Measurements from ENCODE around the gene IL17F. TPM values are rescaled to one million over a fixed set of nuclear protein-coding genes. Genes with fewer than 3 reads are reported as not detected.

IL17F gene
- total RNA-seq: not detected

DNA sequence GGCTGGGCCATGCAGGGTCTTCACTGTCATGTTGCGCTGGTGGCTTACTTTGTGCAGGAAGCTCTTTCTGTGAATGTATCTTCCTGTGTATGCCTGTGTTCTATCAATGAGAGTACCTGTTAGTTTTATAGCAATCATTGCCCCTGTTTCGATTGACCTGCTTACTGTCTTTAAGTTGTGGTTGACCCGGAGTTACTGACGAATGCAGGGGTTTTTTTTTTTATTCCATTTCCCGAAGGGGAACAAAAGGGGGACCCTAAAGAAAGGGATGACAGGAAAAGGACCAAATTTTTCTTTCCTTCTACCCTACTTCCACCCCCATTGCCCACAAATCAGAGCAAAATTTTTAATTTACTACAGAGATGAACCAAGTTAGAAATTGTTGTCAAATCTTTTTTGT lies at the start of gene IL17F:
Gene IL17F, minus strand, starts transcription at position 101 of the 400 bp plus-strand sequence. Its CDS starts 71 bp downstream, at position 30.
- ATAC-seq (no peak), DNase-seq (no peak)
- ChIA-PET CTCF (no interaction called here), POLR2A (no interaction called here)
- H3K27ac Mint-ChIP-seq: no peak within 1 kb of the TSS
- H3K36me3 Mint-ChIP-seq (ENCODE audit: low read depth): no peaks in the 10 kb centered on the region
- peaks cover 55% of the 10 kb centered on the region for H3K27me3 Mint-ChIP-seq (ENCODE audit: low read depth)
- H3K4me1 Mint-ChIP-seq (ENCODE audit: low read depth): no peaks in the 10 kb centered on the region
- H3K9me3 Mint-ChIP-seq (ENCODE audit: insufficient read depth): no peaks in the 10 kb centered on the region
- H3K4me3 Mint-ChIP-seq: no peak within 1 kb of the TSS

DNA sequence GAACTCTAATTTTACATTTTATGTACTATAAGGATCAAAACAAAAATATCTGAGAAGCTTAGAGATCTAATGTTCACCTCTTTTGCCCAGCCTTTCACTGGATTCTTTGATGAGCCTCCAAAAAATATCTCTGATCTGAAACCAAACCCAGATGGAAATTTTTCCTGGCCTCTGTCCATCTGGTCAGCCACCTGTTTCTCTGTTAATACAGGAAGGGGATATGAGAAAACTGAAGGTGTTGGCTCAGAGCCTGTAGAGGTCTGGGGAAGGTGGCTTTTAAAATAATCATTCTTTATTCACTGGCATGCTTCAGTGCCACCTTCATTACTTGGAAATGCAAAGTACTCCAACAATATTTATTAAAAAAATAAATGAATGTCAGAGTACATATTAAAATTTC lies 48.8 kb upstream of the IL17F start:
- ATAC-seq: no peak
- Mint-ChIP-seq H3K4me3 (no peak overlapping the region), H3K9me3 (ENCODE audit: insufficient read depth) (no peaks in the 10 kb centered on the region), H3K27ac (no peak overlapping the region), H3K36me3 (ENCODE audit: low read depth) (peaks cover 6% of the 10 kb centered on the region), H3K27me3 (ENCODE audit: low read depth) (no peaks in the 10 kb centered on the region), H3K4me1 (ENCODE audit: low read depth) (peaks cover 18% of the 10 kb centered on the region)
- ChIA-PET POLR2A (interaction anchor here (0.7 kb wide), 1 partner anchor 70 kb away, joined by 3 read pairs; no protein-coding TSS in a partner anchor), CTCF (interaction anchor here (0.9 to 2.1 kb wide), 8 partner anchors 8 to 107 kb away, joined by 3 to 5 read pairs (median 3); partner anchors contain the start of genes MCM3 and PAQR8)
- DNase-seq: no peak

GRCh38 chr6:52288841-52289240 lies 44.5 kb upstream of the IL17F start:
- Mint-ChIP-seq H3K27ac (no peak overlapping the region), H3K36me3 (ENCODE audit: low read depth) (no peaks in the 10 kb centered on the region)

DNA sequence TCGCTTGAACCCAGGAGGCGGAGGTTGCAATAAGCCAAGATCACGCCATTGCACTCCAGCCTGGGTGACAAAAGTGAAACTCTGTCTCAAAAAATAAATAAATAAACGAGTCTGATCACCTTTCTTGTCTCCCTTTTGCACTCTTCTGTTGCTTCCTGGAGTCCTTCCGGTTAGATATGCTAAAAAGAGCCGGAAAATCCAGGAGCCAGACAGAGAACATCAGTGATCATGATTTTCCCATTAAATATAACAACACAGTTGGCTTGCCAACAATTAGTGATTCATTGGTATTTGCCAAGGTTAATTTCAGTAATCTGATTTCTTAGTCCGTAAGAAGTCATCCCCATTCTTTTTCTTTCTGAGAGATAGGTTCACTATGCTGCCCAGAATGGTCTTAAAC lies 43.9 kb upstream of the IL17F start:
- H3K9me3 Mint-ChIP-seq (ENCODE audit: insufficient read depth): no peaks in the 10 kb centered on the region
- H3K4me1 Mint-ChIP-seq (ENCODE audit: low read depth): peaks cover 23% of the 10 kb centered on the region
- DNase-seq (no peak), ATAC-seq (no peak)
- H3K4me3 Mint-ChIP-seq: no peak overlapping the region
- no peak overlapping the region for H3K27ac Mint-ChIP-seq
- no peaks in the 10 kb centered on the region for H3K27me3 Mint-ChIP-seq (ENCODE audit: low read depth)
- CTCF ChIA-PET: interaction anchor here (1.0 to 9.6 kb wide), 7 partner anchors 20 to 130 kb away, joined by 5 to 305 read pairs (median 9); partner anchors contain the start of genes EFHC1 and PAQR8
- peaks cover 4% of the 10 kb centered on the region for H3K36me3 Mint-ChIP-seq (ENCODE audit: low read depth)
- POLR2A ChIA-PET: interaction anchor here (6.5 kb wide), 1 partner anchor 73 kb away, joined by 47 read pairs; the partner anchor contains the start of gene PAQR8

More at GRCh38 chr6:52288841-52289240, 44.5 kb upstream of the IL17F start:
- H3K4me1 Mint-ChIP-seq (ENCODE audit: low read depth): peaks cover 19% of the 10 kb centered on the region
- no peaks in the 10 kb centered on the region for H3K9me3 Mint-ChIP-seq (ENCODE audit: insufficient read depth)
- H3K4me3 Mint-ChIP-seq: no peak overlapping the region
- ATAC-seq (no peak), DNase-seq (no peak)
- POLR2A ChIA-PET: no interaction called here
- no peaks in the 10 kb centered on the region for H3K27me3 Mint-ChIP-seq (ENCODE audit: low read depth)
- CTCF ChIA-PET: interaction anchor here (0.8 to 9.6 kb wide), 8 partner anchors 19 to 383 kb away, joined by 3 to 305 read pairs (median 8); partner anchors contain the start of genes EFHC1 and PAQR8

DNA sequence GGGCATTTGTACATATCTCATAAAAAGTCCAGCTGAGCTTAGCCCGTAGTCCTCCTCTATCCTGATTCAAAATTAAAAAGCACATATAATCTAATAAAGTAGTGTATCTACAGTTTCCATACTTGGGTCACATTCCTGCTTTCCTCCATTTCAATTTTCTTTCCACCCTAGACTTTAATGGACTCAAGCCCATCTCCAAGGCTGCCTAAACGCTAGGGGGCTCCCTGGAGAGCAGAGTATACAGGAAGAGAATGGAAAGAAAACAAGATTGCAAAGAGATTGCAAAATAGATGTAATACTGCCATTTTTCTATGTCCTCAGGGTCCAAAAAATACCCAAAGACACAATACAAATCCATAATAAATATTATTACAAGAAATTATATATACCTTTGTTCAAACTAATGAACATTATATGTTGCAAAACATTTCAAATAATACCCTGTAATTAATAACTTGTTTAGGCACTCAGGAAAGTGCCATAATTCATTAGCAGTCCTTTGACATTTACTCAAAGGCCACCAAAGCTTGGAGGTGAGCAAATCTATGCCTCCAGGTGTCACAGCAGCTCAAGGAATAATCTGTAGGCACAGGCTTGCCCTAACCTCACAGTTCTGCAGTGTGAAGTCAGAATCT lies 42.6 kb upstream of the IL17F start:
- Mint-ChIP-seq H3K9me3 (ENCODE audit: insufficient read depth) (no peaks in the 10 kb centered on the region), H3K36me3 (ENCODE audit: low read depth) (peaks cover 17% of the 10 kb centered on the region), H3K27me3 (ENCODE audit: low read depth) (no peaks in the 10 kb centered on the region), H3K4me3 (peak overlapping the region; percentile 40), H3K4me1 (ENCODE audit: low read depth) (peaks cover 35% of the 10 kb centered on the region), H3K27ac (peak overlapping the region; percentile 58)
- ATAC-seq (no peak), DNase-seq (peak; percentile 78)
- ChIA-PET POLR2A (interaction anchor here (1.0 to 6.5 kb wide), 4 partner anchors 75 to 113 kb away, joined by 3 to 47 read pairs (median 20); partner anchors contain the start of gene PAQR8), CTCF (interaction anchor here (0.7 to 9.6 kb wide), 24 partner anchors 8 to 378 kb away, joined by 3 to 305 read pairs (median 12); partner anchors contain the start of genes EFHC1 and PAQR8)

GRCh38 chr6:52285177-52286068 lies 41.1 kb upstream of the IL17F start:
- DNase-seq (no peak), ATAC-seq (peak; percentile 14)
- Mint-ChIP-seq H3K36me3 (ENCODE audit: low read depth) (peaks cover 31% of the 10 kb centered on the region), H3K4me1 (ENCODE audit: low read depth) (peaks cover 47% of the 10 kb centered on the region), H3K27me3 (ENCODE audit: low read depth) (no peaks in the 10 kb centered on the region), H3K4me3 (no peak overlapping the region), H3K27ac (peak overlapping the region; percentile 18), H3K9me3 (ENCODE audit: insufficient read depth) (no peaks in the 10 kb centered on the region)
- ChIA-PET POLR2A (interaction anchor here (0.7 to 6.5 kb wide), 19 partner anchors 14 to 698 kb away, joined by 3 to 47 read pairs (median 4); partner anchors contain the start of gene PAQR8), CTCF (interaction anchor here (0.7 to 9.6 kb wide), 44 partner anchors 7 to 390 kb away, joined by 3 to 305 read pairs (median 5); partner anchors contain the start of genes EFHC1, PAQR8 and TMEM14A)

DNA sequence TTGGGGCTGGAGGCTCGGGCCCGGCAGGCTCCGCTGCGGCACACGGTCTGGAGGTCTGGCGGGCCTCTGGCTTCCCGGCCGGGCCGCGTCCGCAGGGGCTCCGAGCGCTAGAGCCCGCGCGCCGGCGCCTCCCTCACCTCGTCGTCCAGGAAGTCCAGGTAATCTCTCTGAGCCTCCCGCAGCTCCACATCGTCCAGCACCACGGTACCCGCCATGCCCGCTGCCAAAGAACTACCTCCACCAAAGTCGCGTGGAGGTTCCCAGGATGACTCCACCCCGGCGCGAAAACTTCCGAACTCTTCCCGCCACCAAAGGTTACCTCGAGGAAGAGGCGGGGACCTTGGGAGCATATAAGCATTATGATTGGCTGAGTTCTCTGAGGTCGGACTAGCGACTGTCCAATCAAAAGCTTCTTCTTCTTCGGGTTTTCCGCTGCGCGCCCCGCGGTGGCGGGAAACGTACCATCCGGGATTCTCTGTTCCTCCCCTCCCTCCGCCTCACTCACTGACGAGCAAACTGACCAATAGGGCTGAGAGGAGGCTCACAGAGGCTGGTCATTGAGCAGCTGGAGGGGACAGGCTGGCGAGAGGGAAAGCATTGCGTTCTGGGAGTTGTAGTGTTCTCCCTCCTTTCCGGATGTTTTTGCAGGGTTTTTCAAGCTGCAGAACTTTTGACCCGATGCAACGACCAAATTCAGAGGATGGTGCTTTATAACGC lies 40.3 kb upstream of the IL17F start, which contains the start of gene MCM3:
Gene MCM3, minus strand, starts transcription at position 283 of the 717 bp plus-strand sequence. Its CDS starts 68 bp downstream, at position 215.
- peaks cover 51% of the 10 kb centered on the region for H3K4me1 Mint-ChIP-seq (ENCODE audit: low read depth)
- peak within 1 kb of the TSS; percentile 17 for H3K27ac Mint-ChIP-seq
- POLR2A ChIA-PET: interaction anchor here (0.7 to 6.5 kb wide), 16 partner anchors 12 to 135 kb away, joined by 3 to 47 read pairs (median 5); partner anchors contain the start of gene PAQR8
- H3K9me3 Mint-ChIP-seq (ENCODE audit: insufficient read depth): no peaks in the 10 kb centered on the region
- ATAC-seq (peak; percentile 98), DNase-seq (peak; percentile 99)
- no peaks in the 10 kb centered on the region for H3K27me3 Mint-ChIP-seq (ENCODE audit: low read depth)
- H3K4me3 Mint-ChIP-seq: no peak within 1 kb of the TSS
- H3K36me3 Mint-ChIP-seq (ENCODE audit: low read depth): peaks cover 37% of the 10 kb centered on the region
- CTCF ChIA-PET: interaction anchor here (0.8 to 9.6 kb wide), 33 partner anchors 8 to 391 kb away, joined by 3 to 305 read pairs (median 7); partner anchors contain the start of genes EFHC1, PAQR8 and TMEM14A

DNA sequence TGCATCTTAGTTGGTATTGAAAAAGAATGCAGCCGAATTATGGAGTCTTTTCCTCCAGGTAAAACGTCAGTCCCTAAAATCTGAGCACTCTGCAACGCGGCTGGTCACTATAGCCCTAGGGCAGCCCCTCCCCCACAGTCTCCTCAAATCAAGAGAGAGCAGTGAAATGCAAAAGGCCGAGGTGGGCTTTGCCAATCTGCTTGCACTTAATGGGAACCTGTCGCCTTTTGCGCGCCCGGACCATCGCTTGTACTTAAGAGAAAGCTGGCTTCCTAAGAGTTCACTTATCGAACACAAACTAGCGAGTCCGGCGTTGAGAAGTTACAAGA lies 39.8 kb upstream of the IL17F start:
- Mint-ChIP-seq H3K4me1 (ENCODE audit: low read depth) (peaks cover 52% of the 10 kb centered on the region), H3K9me3 (ENCODE audit: insufficient read depth) (no peaks in the 10 kb centered on the region), H3K4me3 (no peak overlapping the region), H3K36me3 (ENCODE audit: low read depth) (peaks cover 41% of the 10 kb centered on the region), H3K27ac (no peak overlapping the region), H3K27me3 (ENCODE audit: low read depth) (no peaks in the 10 kb centered on the region)
- DNase-seq (peak; percentile 60), ATAC-seq (peak; percentile 0)
- ChIA-PET CTCF (interaction anchor here (0.8 to 9.6 kb wide), 16 partner anchors 9 to 381 kb away, joined by 3 to 305 read pairs (median 17); partner anchors contain the start of genes EFHC1 and PAQR8), POLR2A (interaction anchor here (1.2 to 6.5 kb wide), 12 partner anchors 12 to 135 kb away, joined by 3 to 47 read pairs (median 6); partner anchors contain the start of gene PAQR8)

DNA sequence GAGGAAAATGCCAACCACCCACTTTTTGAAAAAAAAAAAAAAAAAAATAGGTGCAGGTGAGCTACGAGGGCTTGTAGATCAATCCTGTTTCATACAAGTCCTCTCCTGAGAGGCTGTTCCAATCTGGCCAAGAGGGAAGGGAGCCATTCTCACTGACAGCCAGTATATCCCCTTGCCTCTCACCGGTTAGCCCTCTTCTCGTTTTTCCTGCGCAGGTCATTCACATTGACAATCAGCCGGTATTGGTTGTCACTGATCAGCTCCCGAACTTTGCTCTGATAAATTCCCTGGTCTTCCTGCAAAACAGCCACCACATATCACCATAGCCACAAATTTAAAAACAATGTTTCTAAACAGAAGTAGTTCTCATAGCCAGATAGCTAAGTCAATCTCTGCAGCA lies 38.8 kb upstream of the IL17F start:
- DNase-seq (no peak), ATAC-seq (no peak)
- H3K27me3 Mint-ChIP-seq (ENCODE audit: low read depth): no peaks in the 10 kb centered on the region
- peak overlapping the region; percentile 17 for H3K27ac Mint-ChIP-seq
- peaks cover 50% of the 10 kb centered on the region for H3K36me3 Mint-ChIP-seq (ENCODE audit: low read depth)
- ChIA-PET CTCF (interaction anchor here (0.8 to 9.6 kb wide), 11 partner anchors 13 to 369 kb away, joined by 3 to 305 read pairs (median 29); partner anchors contain the start of genes EFHC1 and PAQR8), POLR2A (interaction anchor here (1.1 to 6.5 kb wide), 5 partner anchors 11 to 107 kb away, joined by 3 to 47 read pairs (median 6); partner anchors contain the start of gene PAQR8)
- peaks cover 62% of the 10 kb centered on the region for H3K4me1 Mint-ChIP-seq (ENCODE audit: low read depth)
- no peaks in the 10 kb centered on the region for H3K9me3 Mint-ChIP-seq (ENCODE audit: insufficient read depth)
- H3K4me3 Mint-ChIP-seq: no peak overlapping the region

- Mint-ChIP-seq H3K4me1 (ENCODE audit: low read depth) (peaks cover 26% of the 10 kb centered on the region), H3K27me3 (ENCODE audit: low read depth) (no peaks in the 10 kb centered on the region), H3K27ac (no peak overlapping the region), H3K36me3 (ENCODE audit: low read depth) (peaks cover 80% of the 10 kb centered on the region), H3K4me3 (no peak overlapping the region), H3K9me3 (ENCODE audit: insufficient read depth) (no peaks in the 10 kb centered on the region)
- POLR2A ChIA-PET: no interaction called here
- ATAC-seq: no peak
- CTCF ChIA-PET: interaction anchor here (1.0 to 3.5 kb wide), 3 partner anchors 9 to 13 kb away, joined by 3 to 20 read pairs (median 4); partner anchors contain the start of gene MCM3
- no peak for DNase-seq
Measured at GRCh38 chr6:52276130-52276529, 31.8 kb upstream of the IL17F start.
